ENCODE results near the gene COL4A2. TPM values are rescaled to one million over a fixed set of nuclear protein-coding genes. Genes with fewer than 3 reads are reported as not detected.
"Not testable (repeated sequence)": the region's sequence is repeated elsewhere in the genome, so short reads cannot be mapped to it uniquely, and the experiment has no call there.

The COL4A2 gene
- polyA plus RNA-seq, 4 donors, result 384 to 475 (median 465) TPM

DNA sequence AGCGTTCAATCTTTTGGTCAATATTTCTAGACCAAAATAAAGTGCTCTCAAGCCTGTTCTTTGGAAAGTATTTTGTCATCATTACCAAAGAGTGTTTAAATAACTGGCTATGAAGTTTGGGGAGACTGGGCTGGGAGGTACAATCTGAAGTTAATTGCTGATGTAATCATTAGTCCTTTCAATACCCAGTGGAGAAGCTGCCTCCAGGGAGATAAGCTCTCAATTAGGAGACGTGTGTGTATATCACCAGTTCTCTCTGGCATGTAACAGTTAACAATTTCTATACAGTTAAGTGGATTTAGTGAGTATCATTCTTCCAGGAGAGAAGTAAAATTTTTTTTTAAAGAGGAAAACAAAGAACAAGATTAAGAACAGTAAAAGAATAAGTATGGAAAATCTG, 1.5 kb upstream of the COL4A2 start:
- no peak for DNase-seq (ENCODE audit: low read depth in 4 of 4, low spot score in 3 of 4)

DNA sequence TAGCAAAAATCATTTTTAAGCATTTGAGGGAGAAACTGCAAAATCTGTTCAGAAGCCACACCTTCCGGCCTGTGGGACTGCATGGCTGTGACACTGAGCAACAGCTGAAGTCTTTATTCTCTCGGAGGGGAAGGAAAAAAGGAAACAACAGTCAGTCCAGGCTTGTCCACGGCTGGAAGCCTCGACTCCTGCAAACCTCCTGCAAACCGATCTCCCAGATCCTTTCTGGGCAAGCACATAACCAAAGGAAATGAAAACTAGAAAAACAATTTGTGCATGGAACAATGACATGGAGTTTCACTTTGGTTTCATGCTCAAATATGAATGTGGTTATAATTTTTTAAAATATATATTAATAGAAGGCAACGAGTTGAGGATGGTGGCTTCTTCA, 1.1 kb upstream of the COL4A2 start:
- no peak for DNase-seq (ENCODE audit: low read depth in 4 of 4, low spot score in 3 of 4)

DNA sequence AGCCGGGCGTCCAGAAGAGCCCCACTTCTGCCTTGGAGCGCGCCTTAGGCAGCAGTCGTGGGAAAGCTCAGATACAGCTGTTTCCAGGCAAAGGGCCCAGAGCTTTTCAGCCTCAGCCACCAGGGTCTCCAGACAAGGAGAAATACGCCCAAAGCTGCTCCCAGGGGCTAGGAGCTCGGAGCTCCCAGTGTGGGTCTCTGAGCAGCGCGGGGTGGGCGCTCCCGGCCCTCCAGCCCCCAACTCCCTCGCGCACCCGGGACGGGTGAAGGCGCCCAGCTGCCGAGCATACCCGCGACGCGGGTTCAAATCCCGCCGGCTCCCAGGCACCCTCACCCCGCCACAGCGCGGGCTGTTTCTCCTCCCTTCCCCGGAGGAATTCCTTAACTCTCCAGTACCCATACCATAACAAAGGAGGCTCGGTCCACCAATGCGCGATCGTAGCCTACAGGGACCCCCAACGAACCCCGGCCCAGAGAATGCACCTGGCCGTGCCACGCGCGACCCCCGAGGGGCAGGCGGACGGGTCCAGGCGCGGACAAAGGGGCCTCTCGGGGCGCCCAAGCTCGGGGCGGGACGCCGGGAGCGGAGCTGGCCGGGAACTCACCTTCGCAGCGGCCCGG, 634 bp upstream of the COL4A2 start:
- DNase-seq (ENCODE audit: low read depth in 4 of 4, low spot score in 3 of 4), result no peak

DNA sequence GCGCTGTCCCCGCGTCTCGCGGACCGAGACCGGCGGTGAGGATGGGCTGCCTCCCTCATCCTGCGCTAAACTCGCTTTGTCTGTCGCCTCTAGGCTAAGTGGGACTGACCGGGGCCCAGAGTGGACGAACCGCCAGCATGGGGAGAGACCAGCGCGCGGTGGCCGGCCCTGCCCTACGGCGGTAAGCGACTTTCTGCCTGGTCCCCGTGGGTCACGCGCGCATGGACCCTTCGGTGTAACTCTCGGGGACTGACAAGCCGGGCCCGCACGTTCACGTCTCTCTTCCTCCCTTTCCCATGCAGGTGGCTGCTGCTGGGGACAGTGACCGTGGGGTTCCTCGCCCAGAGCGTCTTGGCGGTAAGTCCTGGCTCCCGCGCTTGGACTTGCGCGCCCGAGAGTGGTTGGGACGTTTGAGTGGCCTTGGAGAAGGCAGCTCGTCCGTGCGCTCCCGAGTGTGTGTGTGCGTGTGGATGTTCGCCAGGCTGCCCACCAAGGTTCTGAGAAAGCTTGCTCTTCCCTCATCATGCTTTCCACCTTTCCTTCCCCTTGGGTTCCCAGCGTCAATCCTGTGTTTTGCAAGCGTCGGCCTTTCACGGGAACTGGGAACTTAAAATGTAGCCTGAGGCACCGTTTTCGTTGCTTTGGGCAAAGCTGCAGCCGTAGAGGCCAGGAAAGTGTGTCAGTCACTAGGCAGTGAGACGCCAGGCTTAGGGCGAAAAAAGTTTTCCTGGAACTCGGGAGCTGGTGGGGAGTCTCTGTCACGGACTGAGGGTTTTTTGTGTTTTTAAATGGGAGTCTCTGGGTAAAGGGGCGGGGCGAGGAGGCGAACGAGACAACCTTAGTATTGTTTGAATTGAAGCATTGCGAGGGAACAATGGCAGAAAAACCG, 927 bp downstream of the COL4A2 start:
- DNase-seq (ENCODE audit: low read depth in 4 of 4, low spot score in 3 of 4), result no peak

DNA sequence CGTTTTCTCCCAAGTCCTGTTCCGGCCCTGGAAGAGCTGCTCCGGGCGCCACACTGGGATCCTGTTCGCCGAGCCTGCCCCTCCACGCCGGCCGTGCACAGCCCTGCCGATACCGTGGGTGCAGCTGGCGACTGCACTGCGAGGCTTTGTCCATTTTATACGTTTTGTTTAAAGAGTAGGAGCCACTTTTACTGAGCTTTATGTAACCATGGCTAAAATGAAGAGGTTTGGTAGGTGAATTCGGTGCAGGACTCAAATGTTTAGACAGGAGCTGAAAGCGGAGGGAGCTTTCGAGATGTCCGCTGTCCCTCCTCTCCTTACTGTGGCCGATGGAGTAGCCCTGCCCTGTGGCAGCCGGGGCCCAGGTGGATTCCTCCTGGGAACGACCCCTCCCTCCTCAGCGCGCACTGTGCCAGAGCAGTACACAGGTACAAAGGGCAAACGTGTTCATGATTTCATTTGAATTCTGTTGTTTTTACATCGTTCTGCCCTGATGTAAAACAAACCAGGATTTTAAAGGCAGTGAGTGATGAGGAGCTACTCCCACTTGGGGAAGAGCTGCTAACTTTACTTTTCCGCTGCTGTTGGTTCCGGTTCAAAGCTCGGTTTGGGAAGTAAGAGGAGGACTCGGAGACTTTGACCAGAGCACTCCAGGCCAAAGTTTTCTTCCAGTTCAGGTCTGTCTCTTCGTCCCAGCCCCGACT, 1.7 kb downstream of the COL4A2 start:
- DNase-seq (ENCODE audit: low read depth in 4 of 4, low spot score in 3 of 4), result no peak

DNA sequence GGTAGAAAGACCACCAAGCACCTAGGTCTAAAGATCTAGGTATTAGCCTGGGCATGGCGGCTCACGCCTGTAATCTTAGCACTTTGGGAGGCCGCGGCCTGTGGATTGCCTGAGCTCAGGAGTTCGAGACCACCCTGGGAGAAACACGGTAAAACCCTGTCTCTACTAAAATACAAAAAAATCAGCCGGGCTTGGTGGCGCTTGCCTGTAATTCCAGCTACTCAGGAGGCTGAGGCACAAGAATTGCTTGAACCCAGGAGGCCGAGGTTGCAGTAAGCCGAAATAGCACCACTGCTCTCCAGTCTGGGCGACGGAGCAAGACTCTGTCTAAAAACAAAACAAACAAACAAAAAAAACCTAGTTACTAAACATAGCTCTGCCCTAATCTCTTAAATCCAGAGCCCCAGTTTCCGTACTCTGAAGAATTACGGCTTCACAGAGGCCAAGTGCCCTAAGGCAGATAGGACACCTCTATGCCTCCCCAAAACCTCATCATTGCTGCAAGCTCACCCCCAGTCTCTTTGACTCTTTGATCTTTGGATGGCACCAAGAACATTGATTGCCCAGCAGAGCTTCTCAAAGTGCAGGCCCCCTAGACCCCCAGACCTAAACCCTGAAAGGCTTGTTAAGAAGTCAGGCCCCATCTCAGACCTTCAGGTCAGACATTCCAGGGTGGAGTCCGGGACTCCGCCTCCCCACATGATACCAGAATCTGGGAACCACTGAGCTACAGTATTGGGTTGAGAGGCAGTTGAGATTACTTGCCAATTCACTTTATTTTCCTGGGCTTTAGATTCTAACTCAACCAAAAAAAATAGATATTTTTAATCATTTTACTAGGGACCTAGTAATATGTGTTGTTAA, 2.8 kb downstream of the COL4A2 start:
- no peak for DNase-seq (ENCODE audit: low read depth in 4 of 4, low spot score in 3 of 4)

DNA sequence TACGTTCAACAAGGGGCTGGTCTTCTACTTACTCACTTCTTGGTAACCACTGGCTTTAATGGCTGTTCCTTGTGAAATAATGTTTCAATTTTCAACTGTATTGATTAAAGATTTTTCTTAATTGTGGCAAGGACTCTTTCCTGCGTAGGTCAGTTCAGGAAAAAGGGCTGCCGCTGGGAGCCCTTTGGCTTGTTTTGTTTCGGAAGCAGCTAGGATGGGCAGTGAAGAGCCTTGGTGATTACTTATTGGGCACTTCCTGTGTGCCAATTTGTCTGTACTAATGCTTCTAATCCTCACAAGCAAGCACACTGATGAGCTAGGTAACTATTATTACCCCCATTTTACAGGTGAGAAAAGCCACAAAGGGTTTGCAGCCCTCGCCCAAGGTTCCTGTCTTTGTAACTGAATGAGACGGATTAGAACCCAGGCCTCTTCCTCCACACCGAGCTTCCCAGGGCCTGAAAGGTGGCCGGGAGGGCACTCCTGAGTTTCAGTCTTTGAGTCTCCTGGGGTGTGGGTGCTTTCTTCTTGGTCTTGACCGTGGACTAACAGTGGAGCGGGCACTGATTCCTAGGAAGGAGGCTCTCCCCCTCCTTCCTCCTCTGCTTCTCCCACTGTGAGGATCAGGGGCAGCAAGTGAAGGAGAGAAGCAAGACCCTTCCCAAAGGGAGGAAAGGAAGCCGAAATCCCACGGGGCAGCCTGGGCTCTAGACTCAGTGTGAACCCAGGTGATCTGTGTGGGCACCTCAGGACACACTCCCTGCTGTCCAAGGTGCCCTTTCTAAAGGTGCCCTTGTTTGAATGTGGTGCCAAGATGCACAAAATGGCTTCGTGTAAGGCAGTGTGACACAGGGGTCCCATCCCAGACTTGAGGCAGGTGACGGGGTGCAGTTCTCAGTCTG, 3.7 kb downstream of the COL4A2 start:
- no peak for DNase-seq (ENCODE audit: low read depth in 4 of 4, low spot score in 3 of 4)

DNA sequence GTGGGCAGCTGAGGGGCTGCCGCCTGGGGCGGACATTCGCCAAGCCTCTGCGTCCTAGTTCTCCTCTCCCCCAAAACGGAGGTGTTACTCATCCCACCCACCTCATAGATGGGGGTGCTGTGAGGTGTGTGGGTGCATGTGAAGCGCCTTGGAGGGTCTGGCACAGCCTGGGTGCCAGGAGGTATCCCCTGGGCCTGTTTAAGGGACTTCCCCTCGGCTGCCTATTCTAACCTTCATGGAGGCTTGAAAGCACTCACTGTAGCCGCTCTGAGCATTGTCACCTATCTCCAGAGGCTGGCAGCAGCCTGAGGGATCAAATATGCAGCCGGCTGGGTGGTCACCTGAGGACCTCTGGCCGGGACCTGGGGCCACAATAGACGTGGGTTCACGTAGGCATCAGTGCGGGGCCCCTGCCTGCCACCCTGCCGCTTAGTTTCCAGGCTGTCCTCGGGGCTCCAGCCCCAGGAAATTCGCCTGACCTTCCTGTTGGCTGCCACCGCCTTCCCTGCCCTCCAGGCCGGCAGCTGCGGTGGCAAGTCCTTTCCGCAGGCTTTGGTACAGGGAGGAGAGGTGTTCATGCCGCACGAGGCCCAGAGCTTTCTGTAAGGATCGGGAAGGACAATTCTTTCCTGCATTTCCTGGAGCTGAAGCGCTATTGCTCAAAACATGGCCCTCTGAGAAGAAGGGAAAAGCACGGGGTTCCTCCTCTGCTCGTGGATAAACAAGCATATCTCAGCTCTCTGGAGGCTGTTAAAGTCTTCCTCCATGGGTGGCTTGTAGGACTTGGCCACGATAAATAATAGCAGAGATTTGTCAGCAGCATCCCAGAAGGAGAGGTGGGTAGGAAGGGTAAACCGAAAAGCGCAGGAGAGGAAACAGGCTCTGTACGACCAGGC, 4.6 kb downstream of the COL4A2 start:
- DNase-seq (ENCODE audit: low read depth in 4 of 4, low spot score in 3 of 4), result no peak

DNA sequence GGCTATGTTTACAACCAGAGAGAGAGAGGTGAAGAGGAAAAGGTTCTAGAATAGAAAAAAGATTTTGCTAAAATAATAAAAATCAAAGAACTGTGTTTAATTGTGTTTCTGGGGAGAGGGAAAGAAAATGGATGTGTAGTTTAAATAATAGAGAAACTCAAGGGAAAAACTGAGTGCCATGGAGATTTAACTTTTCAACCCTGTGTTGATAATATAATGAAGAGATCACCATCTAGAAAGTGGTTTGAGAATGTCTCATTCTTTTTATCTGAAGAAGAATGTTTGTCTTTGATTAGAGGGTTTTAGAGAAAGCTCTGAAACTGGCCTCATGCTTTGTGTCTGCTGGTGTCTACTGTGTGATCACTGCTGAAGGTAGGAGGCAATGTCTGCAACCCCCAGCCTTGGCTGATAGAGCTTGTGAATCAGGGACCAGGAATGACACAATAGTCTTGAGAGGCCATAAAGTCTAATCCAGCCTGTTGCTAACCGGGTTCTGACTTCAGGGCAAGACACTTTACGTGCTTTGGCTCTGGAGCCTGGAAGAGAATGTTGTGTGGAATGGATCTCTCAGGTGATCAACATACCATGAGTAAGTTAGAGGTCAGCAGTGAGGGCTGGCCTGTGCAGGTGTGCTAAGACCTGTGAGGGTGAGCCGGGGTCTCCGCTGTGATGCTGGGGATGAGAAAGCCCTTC, 5.4 kb downstream of the COL4A2 start:
- DNase-seq (ENCODE audit: low read depth in 4 of 4, low spot score in 3 of 4), result no peak

DNA sequence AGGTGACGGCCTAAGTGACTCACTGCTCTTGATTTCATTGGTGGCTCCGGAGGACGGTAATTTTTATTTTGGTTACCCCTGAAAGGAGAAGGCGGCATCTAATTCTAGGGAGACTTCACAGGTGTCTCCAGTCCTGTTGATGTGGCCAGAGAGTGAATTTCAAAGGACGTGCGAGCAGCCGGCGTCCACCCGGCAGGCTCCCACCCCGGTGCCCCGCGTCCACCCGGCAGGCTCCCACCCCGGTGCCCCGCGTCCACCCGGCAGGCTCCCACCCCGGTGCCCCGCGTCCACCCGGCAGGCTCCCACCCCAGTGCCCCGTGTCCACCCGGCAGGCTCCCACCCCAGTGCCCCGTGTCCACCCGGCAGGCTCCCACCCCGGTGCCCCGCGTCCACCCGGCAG, 6.2 kb downstream of the COL4A2 start:
- DNase-seq (ENCODE audit: low read depth in 4 of 4, low spot score in 3 of 4), result not testable (repeated sequence)

DNA sequence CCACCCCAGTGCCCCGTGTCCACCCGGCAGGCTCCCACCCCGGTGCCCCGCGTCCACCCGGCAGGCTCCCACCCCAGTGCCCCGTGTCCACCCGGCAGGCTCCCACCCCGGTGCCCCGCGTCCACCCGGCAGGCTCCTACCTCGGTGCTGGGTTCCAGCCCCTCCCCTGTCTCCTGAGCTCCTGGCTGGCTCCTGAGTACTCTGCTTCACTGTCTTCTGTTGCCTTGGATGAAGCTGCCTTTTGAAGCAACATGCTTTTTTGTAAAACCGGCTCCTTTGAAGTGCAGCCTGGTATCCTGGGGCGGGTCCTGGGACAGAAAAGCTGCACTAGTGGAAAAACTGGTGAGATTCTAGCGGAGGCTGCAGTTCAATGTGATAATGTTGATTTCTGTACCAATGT, 6.6 kb downstream of the COL4A2 start:
- not testable (repeated sequence) for DNase-seq (ENCODE audit: low read depth in 4 of 4, low spot score in 3 of 4)

DNA sequence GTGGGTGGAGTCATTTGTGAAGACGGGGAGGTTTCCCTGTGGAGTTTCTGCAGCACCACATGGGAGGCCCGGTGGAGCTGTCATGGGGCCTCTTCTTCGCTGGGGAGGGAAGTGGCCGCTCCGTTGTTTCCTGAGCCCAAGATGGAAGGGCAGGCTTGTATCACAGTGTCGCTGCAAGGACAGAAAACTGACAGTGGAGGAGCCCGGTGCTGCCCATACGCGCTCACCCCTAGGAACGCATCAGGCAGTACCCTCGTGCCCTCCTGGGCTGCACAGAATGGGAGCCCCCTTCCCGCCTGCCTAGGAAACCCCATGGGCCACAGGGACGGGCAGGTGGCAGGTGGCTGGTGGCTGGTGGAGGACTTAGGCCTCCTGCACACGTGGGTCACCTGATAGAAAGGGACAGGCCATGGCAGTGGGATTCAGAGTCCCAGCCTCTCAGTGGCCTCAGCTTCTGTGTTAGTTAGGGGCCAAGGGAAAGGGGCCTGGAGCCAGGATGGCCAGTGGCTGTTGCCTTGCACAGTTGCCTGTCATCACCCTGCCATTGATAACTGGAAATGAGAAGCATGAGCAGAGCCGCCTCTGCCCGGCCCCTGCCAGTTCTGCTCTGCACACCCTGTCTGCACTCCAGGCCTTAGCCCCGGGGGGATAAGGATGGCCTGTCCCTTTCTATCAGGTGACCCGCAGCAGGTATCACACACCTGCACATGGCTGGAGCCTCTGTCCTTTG, 7.6 kb downstream of the COL4A2 start:
- no peak for DNase-seq (ENCODE audit: low read depth in 4 of 4, low spot score in 3 of 4)

DNA sequence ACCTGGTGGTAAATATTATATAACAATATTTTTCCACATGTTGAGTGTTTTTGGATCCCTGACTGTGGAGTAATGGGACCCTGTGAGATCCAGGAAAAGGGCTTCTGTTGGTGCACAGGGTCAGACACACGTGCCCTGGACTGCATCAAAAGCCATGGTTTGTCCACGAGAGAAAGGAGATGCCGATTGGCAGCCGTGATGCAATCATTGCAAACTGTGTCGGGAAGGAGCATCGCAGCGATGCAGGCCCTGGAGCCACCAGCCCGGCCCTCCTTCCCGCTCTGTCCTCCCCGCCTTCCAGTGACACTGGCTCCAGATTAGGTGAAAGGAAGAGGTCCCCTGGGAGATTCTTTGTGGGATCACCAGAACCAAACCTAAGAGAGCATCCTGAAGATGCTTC, 9.1 kb downstream of the COL4A2 start:
- no peak for DNase-seq (ENCODE audit: low read depth in 4 of 4, low spot score in 3 of 4)

DNA sequence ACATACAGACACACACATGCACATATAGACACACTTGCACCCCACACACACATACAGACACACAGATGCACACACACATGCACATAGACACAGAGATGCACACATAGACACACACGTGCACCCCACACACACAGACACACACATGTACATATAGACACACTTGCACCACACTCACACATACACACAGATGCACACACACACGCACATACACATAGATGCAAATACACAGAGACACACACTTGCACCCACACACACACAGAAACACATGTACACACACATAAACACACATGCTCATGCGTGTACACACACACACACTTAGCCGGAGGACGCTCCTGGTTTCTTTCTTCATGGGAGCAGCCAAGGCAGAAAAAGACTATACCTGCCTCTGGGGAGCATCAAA, 10.0 kb downstream of the COL4A2 start:
- DNase-seq (ENCODE audit: low read depth in 4 of 4, low spot score in 3 of 4), result no peak

DNA sequence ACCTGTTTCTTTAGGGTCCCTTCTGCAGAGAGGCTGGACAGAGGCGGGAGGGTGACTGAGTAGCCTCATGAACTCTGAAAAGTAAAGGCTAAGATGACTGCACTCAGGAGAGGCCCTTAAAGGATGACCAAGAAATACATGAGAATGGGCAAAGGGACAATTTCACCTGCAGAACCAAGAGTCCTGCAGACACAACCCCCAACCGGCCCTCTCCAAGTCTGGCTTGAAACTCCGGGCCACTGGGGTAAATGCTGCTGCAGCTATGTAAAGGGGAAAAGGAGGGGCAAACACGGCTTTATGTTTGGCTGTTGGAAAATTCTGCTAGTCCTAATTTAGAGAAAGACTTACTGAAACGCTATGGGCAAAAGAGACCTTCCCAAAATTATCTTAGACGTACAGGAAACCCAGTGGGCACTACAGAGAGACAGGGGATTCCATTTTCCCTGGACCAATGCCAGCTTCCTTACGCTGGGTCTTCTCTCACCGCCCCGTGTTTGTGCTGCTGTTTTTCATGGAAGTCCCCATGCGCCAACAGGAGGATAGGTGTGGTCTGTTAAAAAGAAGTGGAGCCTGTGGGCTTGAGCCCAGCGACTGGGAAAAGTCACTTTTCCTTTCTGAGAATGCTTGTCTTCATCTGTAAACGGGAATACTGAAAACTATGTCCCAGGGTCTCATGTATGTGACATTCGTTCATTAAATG, 10.6 kb downstream of the COL4A2 start:
- no peak for DNase-seq (ENCODE audit: low read depth in 4 of 4, low spot score in 3 of 4)

DNA sequence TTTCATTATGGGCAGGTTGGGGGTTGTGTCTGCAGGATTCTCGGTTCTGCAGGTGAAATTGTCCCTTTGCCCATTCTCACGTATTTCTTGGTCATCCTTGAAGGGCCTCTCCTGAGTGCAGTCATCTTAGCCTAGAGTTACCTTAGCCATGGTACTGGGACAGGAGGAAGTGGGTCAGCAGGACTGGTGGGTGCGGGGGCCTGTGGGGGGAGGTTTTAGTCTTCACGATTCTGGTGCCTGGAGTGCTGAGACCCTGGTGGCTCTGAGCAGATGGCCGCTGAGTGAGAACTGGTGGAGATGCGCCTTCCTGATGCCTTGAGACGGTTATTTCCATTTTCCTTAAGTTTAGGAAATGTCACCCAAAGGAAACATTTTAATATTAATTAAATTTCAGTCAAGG, 11.8 kb downstream of the COL4A2 start:
- no peak for DNase-seq (ENCODE audit: low read depth in 4 of 4, low spot score in 3 of 4)

DNA sequence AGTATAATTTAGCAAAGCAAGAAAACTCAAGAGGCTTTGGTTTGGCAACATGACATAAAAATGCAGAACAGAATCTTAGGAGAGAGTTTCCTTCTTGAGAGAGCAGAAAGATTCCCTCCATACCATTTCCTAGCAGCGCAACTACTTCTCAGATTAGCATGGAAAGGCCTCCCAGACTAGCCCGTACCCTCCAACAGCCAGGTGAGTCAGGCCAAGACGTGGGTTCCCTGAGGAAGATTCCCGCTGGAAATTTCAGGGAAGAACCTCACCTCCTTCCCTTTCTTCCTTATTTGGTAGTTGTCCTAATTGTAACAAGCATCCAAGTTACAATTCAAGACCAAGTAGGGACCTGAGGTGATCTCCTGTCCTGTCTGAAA, 12.3 kb downstream of the COL4A2 start:
- DNase-seq (ENCODE audit: low read depth in 4 of 4, low spot score in 3 of 4), result no peak
